Measurements from ENCODE around the gene IFIT1B. TPM values are rescaled to one million over a fixed set of nuclear protein-coding genes. Genes with fewer than 3 reads are reported as not detected.
"Not testable (repeated sequence)": the region's sequence is repeated elsewhere in the genome, so short reads cannot be mapped to it uniquely, and the experiment has no call there.

The IFIT1B gene
- total and polyA plus RNA-seq, 8 donors = 0.20 to 0.92 (median 0.47) TPM; not detected in 2

- H3K27ac ChIP-seq; intact Hi-C loops (cut with DNase I); ATAC-seq; H3K4me3 ChIP-seq; DNase-seq; H3K36me3 ChIP-seq; H3K9me3 ChIP-seq; H3K27me3 ChIP-seq: not testable (repeated sequence)
- peaks cover 7 to 16% of the 10 kb centered on the region in 2 donors for H3K4me1 ChIP-seq
Observed at GRCh38 chr10:89411135-89411534, 33.3 kb downstream of the IFIT1B start.

- H3K36me3 ChIP-seq; H3K27me3 ChIP-seq; intact Hi-C loops (cut with DNase I); ATAC-seq; DNase-seq; H3K9me3 ChIP-seq; H3K27ac ChIP-seq; H3K4me3 ChIP-seq: not testable (repeated sequence)
- peaks cover 14 to 28% of the 10 kb centered on the region in 2 donors for H3K4me1 ChIP-seq
Observed at GRCh38 chr10:89412276-89412675, 34.4 kb downstream of the IFIT1B start.

- H3K9me3 ChIP-seq = no peaks in the 10 kb centered on the region
- H3K36me3 ChIP-seq = peaks cover 0 to 13% of the 10 kb centered on the region in 2 donors
- H3K4me3 ChIP-seq = peak overlapping the region in 1 of 2 donors; percentile 61
- TF ChIP-seq CTCF (IDR thresholded peaks at IDR 0.05) = no peak
- ATAC-seq (no peak), DNase-seq (no peak)
- H3K4me1 ChIP-seq = peaks cover 18 to 39% of the 10 kb centered on the region in 2 donors
- no peaks in the 10 kb centered on the region for H3K27me3 ChIP-seq
- peak overlapping the region; percentile 87 to 98 for H3K27ac ChIP-seq
- intact Hi-C loops (cut with DNase I) = no loop called here
Observed at GRCh38 chr10:89413398-89413912, 35.6 kb downstream of the IFIT1B start.

- H3K36me3 ChIP-seq = peaks cover 0 to 17% of the 10 kb centered on the region in 2 donors
- peaks cover 22 to 48% of the 10 kb centered on the region in 2 donors for H3K4me1 ChIP-seq
- H3K9me3 ChIP-seq = no peaks in the 10 kb centered on the region
- peak within 1 kb of the TSS; percentile 61 to 89 for H3K4me3 ChIP-seq
- TF ChIP-seq CTCF (IDR thresholded peaks at IDR 0.05) = no peak
- DNase-seq (peak; percentile 76 to 93 (median 89)), ATAC-seq (peak; percentile 90)
- peak within 1 kb of the TSS; percentile 87 to 98 for H3K27ac ChIP-seq
- H3K27me3 ChIP-seq = no peaks in the 10 kb centered on the region
- intact Hi-C loops (cut with DNase I) = no loop called here
Observed at GRCh38 chr10:89414146-89414878, 36.5 kb downstream of the IFIT1B start, which contains the start of gene IFIT5. TSS of gene IFIT5 (plus strand) at chr10:89414568. CDS start at chr10:89414799, 231 bp downstream.

GRCh38 chr10:89414879-89415821 is 37.3 kb downstream of the IFIT1B start:
- H3K9me3 ChIP-seq = no peaks in the 10 kb centered on the region
- peak in 1 of 2 donors; percentile 24 for TF ChIP-seq CTCF (IDR thresholded peaks at IDR 0.05)
- no peaks in the 10 kb centered on the region for H3K27me3 ChIP-seq
- H3K36me3 ChIP-seq = peaks cover 0 to 17% of the 10 kb centered on the region in 2 donors
- ATAC-seq = peak; percentile 76
- peak overlapping the region; percentile 87 to 98 for H3K27ac ChIP-seq
- H3K4me1 ChIP-seq = peaks cover 25 to 56% of the 10 kb centered on the region in 2 donors
- peak overlapping the region; percentile 61 to 89 for H3K4me3 ChIP-seq
- intact Hi-C loops (cut with DNase I) = no loop called here
- peak; percentile 46 to 86 (median 60) for DNase-seq
